ENCODE results near the gene EDC4. TPM values are rescaled to one million over a fixed set of nuclear protein-coding genes. Genes with fewer than 3 reads are reported as not detected.
A peak's percentile ranks its signal among the peaks of the same experiment; 100 is the strongest.
"Not testable (repeated sequence)": the region's sequence is repeated elsewhere in the genome, so short reads cannot be mapped to it uniquely, and the experiment has no call there.

EDC4 gene
- total RNA-seq, 1 experiment from 2014 or later = 46.6 TPM

DNA sequence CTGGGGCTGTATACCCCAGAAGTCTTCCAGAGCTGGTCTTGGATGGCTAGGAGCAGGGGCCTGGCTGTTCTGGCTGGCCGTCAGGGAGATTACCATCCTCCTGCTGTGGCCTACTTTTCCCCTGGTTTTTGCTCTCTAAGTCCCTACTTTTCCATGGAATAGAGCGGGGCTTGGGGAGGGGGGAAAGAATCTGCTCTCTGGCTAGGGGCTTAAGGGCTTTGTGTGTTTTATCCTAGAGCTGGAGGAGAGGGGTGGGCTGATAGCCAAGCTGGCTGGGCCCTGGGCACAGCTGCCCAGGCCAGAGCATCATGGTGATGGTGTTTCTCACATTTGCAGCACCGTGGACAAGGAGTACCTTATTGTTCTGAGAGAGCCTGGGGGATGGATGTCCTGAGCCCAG lies 15.5 kb downstream of the EDC4 start:
- no peak for DNase-seq (ENCODE audit: low read depth)
- in situ Hi-C loops (cut with HindIII; ENCODE audit: low pct_unique_long_range_greater_than_20kb, low sequenced_read_pairs) = loop anchor here (25.0 kb wide), 1 partner anchor 174 kb away; no protein-coding TSS in a partner anchor

DNA sequence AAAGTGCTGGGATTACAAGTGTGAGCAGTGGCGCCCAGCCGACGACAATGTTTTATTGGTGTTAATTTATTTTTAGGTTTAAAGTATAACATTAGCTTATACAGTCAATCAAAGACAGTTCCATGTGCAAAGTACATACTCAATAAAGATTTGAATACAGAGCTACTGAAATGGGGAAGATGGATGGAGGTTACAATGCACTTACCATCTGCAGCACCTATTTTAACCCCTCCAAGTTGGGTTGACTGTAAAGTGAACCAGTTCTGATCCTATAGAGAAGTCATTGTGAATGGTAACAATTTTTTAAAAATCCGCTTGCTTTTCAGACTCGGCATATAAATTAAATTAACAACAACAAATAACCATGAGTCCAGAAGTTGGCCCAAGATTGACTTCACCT lies 19.5 kb downstream of the EDC4 start:
- no peak for DNase-seq (ENCODE audit: low read depth)
- in situ Hi-C loops (cut with HindIII; ENCODE audit: low pct_unique_long_range_greater_than_20kb, low sequenced_read_pairs) = loop anchor here (25.0 kb wide), 1 partner anchor 170 kb away; no protein-coding TSS in a partner anchor

DNA sequence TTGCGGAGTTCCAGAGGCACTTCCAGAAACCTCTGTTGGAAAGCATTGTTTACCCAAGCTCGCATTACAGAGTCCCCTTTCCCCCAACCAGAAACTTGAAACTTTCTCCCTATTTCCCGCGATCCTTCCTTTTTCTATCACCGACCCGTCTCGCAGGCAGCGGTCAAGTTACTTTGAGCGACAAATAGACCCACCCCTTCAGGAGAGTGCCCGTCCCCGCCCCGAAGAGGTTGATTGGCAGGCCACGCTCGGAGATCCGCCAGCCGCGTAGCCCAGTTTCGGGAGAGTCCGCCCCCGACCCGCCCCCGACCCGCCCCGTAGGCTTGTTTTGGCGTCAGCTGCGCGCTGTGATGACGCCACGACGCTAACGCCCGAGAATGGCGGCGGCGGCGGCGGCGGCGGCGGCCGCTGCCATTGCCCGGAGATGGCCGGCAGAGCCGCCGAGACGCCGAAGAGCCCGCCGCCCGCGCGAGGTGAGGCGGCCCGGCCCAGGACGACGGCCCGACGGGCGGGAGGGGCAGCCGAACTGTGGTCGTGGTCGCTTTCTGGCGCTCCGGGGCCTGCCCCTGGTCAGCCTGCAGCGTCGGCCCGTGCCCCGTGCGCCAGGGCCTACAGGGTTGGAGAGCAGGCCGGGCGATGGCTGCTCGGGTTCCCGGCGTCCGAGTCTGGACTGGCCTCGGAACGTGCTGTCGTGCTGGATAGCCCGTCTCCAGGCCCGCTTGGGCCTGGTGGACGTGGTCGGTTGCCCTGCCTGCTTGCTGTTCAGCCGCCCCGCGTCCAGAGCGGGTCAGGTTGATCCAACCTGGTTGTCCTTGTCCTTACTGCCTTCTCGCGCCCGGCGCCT lies 20.3 kb downstream of the EDC4 start, which contains the start of gene PSKH1:
Gene PSKH1, plus strand, starts transcription at position 356 of the 844 bp plus-strand sequence. CDS start 15,496 bp downstream, outside the sequence.
- in situ Hi-C loops (cut with HindIII; ENCODE audit: low pct_unique_long_range_greater_than_20kb, low sequenced_read_pairs) = loop anchor here (25.0 kb wide), 1 partner anchor 169 kb away; no protein-coding TSS in a partner anchor
- peak; percentile 88 for DNase-seq (ENCODE audit: low read depth)

DNA sequence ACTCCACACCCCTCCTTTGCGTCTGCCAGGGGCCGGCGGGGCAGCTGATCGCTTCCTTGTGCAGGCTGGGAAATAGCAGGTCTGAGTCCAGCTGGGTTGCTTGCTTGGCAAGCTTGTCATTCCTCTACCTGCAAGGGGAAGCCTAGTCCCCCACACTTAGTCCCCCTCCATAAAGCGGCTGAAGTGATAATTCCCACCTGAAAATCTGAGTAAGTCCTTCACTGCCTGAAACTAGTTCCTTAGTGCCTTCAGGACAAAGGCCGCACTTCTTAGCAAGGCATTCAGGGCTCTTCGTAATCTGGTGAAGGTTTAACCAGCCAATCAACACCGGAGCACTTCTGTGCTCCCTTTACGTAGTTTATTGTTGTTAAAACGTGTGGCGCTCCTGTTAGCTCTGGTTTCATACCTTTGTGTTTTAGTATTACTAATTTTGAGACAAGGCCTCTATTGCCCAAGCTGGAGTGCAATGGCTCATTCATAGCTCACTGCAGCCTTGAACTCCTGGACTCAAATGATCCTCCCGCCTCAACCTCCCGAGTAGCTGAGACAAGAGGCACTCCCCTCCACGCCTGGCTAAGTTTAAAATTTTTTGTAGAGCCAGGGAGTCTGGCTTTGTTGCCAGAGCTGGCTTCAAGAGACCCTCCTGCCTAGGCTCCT lies 21.0 kb downstream of the EDC4 start:
- DNase-seq (ENCODE audit: low read depth) = no peak
- in situ Hi-C loops (cut with HindIII; ENCODE audit: low pct_unique_long_range_greater_than_20kb, low sequenced_read_pairs) = loop anchor here (25.0 kb wide), 1 partner anchor 168 kb away; no protein-coding TSS in a partner anchor

GRCh38 chr16:67897231-67897630 lies 24.4 kb downstream of the EDC4 start:
- in situ Hi-C loops (cut with HindIII; ENCODE audit: low pct_unique_long_range_greater_than_20kb, low sequenced_read_pairs) = loop anchor here (25.0 kb wide), 1 partner anchor 165 kb away; no protein-coding TSS in a partner anchor
- peak; percentile 56 for DNase-seq (ENCODE audit: low read depth)

GRCh38 chr16:67901734-67902133 lies 28.9 kb downstream of the EDC4 start:
- in situ Hi-C loops (cut with HindIII; ENCODE audit: low pct_unique_long_range_greater_than_20kb, low sequenced_read_pairs) = no loop called here
- DNase-seq (ENCODE audit: low read depth) = no peak

DNA sequence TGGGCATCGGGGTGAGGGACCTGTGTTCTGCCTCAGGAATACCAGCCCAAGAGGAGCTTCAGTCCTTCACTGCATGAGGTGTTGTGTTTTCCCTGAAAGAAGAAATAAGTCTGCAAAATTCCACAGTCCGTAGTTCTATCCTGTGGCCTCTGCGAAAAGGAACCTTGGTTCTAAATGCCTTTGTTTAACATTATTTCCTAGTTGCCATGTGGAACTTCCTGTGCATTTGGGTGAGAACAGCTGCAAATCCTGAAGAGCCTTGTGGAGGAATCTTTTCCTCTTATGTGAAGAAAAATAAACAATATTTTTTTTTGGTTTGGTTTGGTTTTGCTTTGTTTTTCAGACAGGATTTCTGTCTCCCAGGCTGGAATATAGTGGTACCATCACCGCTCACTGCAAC lies 30.0 kb downstream of the EDC4 start:
- in situ Hi-C loops (cut with HindIII; ENCODE audit: low pct_unique_long_range_greater_than_20kb, low sequenced_read_pairs) = no loop called here
- no peak for DNase-seq (ENCODE audit: low read depth)

- DNase-seq (ENCODE audit: low read depth) = no peak
- in situ Hi-C loops (cut with HindIII; ENCODE audit: low pct_unique_long_range_greater_than_20kb, low sequenced_read_pairs) = no loop called here
Measured at GRCh38 chr16:67907397-67908180, 34.7 kb downstream of the EDC4 start.

DNA sequence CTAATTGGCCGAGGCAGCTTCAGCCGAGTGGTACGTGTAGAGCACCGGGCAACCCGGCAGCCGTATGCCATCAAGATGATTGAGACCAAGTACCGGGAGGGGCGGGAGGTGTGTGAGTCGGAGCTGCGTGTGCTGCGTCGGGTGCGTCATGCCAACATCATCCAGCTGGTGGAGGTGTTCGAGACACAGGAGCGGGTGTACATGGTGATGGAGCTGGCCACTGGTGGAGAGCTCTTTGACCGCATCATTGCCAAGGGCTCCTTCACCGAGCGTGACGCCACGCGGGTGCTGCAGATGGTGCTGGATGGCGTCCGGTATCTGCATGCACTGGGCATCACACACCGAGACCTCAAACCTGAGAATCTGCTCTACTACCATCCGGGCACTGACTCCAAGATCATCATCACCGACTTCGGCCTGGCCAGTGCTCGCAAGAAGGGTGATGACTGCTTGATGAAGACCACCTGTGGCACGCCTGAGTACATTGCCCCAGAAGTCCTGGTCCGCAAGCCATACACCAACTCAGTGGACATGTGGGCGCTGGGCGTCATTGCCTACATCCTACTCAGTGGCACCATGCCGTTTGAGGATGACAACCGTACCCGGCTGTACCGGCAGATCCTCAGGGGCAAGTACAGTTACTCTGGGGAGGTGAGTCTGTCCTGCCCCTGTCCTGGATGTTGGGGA lies 36.3 kb downstream of the EDC4 start:
- in situ Hi-C loops (cut with HindIII; ENCODE audit: low pct_unique_long_range_greater_than_20kb, low sequenced_read_pairs) = no loop called here

DNA sequence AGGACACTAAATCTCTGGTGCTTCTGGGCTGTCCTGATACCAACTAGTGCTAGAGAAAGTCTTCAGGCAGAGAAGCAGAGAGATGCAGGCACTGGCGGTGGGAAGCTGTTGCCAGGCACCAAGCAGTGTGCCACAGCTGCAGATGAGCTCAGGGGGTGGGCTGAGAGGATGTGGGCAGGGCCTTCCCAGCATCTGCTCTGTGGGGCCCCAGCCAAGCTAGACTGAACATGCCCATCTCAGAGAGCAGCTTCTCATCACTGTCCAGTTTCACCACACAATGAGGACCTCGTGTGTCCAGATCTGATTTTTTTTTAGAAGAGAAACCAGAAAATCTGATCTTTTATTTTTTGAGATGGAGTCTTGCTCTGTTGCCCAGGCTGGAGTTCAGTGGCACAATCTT lies 37.3 kb downstream of the EDC4 start:
- no peak for DNase-seq (ENCODE audit: low read depth)
- in situ Hi-C loops (cut with HindIII; ENCODE audit: low pct_unique_long_range_greater_than_20kb, low sequenced_read_pairs) = no loop called here

More for the DNA sequence above, 36.3 kb downstream of the EDC4 start:
- DNase-seq (ENCODE audit: low read depth) = no peak

DNA sequence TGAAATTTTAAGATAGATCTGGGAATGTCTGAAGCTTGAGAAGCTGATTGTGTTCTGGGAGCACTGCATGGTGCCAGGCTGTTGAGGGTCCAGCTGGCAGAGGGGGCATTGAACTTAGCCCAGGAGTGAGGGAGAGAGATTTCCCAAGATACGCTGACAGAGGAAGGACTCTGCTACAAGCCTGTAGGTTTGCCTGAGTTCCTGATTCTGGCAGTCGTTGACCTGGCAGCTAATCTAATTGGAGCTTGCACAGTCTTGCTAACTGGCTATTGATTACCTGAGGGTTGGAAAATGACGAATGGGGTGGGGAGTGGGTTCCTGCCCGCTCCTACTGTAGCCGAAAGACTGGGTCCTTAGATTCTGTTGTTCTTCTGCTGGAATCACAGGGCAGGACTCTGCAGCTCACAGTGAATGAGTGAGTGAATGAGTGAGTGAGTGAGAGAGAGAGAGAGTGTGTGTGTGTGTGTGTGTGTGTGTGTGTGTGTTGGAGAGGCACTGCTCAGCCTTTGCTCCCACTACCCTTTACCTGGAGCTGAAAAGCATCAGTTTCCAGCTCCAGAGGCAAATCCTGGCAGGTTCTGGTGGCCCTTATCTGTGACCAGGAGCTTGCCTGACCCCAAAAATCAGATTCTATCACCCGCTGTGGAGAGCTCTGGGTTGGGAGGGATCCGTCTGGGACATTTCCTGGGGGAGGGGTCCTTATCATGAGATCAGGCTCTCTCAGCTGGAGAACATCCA lies 42.1 kb downstream of the EDC4 start:
- DNase-seq (ENCODE audit: low read depth) = no peak
- in situ Hi-C loops (cut with HindIII; ENCODE audit: low pct_unique_long_range_greater_than_20kb, low sequenced_read_pairs) = no loop called here

DNA sequence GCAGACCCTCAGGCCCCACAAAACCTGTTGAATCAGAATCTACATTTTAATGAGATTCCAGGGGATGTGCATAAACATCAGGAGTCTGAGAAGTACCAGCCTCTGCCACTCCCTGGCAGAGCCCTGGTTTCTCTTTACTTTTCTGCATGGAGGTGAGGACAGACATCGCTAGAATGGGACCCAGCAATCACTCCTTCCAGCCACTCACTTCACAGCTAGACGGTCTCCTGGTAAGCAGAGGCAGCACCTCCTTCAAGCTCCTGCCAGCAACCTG lies 42.6 kb downstream of the EDC4 start:
- DNase-seq (ENCODE audit: low read depth); in situ Hi-C loops (cut with HindIII; ENCODE audit: low pct_unique_long_range_greater_than_20kb, low sequenced_read_pairs): not testable (repeated sequence)

DNA sequence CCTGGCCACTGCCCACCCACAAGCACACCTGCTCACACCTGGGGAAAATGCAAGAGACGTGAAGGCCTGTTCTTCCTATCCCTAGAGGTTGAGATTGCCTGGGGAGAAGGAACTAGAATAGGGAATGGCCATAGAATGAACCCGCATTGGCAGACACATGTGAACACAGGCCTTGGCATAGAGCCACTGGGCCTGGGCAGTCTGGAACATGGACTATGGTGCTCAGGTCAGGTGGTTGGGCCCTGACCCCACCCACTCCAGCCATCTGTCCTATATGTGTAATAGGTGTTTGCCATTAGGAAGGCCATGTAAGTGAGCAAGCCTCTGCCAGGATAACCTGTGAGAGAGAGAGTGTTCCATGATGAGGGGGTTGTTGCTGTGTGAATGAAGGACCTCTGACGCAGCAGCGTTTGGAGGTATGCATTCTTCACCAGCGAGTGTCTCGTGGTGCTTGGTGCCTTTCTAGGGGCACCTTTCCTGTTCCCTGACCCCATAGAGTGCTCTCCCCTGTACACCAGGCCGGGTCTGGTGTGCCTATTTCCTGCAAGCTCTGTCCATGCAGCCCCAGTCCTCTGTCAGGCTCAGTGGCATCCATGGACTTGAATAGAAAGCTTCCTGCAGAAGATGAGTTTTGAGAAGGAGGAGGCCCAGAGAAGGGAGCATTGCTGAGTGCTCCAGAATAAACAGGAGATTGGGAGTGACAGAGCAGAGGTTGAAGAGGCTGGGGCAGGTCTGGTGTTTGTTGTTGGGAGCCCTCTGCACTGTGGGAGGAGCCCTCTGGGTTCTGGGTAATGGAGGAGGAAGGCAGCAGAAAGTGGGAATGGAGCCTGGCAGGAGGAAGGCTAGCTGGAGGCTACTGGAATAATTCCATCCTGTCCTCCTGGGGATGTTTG lies 43.2 kb downstream of the EDC4 start:
- in situ Hi-C loops (cut with HindIII; ENCODE audit: low pct_unique_long_range_greater_than_20kb, low sequenced_read_pairs) = no loop called here
- DNase-seq (ENCODE audit: low read depth) = no peak

- DNase-seq (ENCODE audit: low read depth) = no peak
- in situ Hi-C loops (cut with HindIII; ENCODE audit: low pct_unique_long_range_greater_than_20kb, low sequenced_read_pairs) = no loop called here
Measured at GRCh38 chr16:67917140-67917851, 44.4 kb downstream of the EDC4 start.

DNA sequence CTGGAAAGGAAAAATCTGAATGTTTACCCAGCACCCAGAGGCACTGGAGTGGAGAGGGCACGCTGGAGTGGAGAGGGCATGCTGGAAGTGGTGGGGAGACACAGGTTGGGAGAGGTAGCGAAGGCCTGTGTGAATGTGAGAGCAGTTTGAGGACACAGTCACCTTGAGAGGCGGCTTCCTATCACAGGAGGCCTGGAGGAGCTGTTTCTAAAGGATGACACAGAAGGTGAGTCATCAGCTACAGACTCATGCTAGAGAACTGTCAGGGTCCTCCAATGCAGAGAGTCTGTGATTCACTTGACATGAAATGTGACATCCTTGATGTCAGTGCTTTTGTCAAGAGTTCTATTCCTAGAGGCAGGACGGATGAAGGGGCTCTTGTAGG lies 45.0 kb downstream of the EDC4 start:
- in situ Hi-C loops (cut with HindIII; ENCODE audit: low pct_unique_long_range_greater_than_20kb, low sequenced_read_pairs) = no loop called here
- peak; percentile 41 for DNase-seq (ENCODE audit: low read depth)

- no peak for DNase-seq (ENCODE audit: low read depth)
- in situ Hi-C loops (cut with HindIII; ENCODE audit: low pct_unique_long_range_greater_than_20kb, low sequenced_read_pairs) = no loop called here
Measured at GRCh38 chr16:67919622-67920221, 46.9 kb downstream of the EDC4 start.

Data from Caki2 (cell line).